ENCODE measurements around the gene ARL14. TPM values are rescaled to one million over a fixed set of nuclear protein-coding genes. Genes with fewer than 3 reads are reported as not detected.

ARL14 gene
- total RNA-seq, 5 donors from 2014 or later (not counting 1 experiment from before 2014, with no cell fraction given), result not detected

DNA sequence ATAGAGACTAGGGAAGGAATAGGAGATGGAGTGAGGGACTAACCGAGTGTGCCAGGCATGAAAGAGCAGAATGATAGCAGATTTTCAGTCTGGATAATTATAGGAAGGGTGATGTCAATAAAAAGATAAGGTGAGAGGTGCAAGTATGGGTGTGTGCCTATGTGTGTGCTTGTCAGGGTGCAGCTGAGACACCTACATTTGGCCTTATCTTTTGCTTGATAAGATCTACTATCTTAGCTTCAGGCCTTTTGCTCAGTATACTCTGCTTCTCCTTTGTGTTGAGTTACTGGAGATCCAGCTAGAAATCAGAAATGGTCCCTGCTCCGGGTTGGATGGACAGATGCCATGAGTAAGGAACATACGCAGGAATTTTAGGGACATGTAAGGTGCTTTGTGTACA, 17.4 kb downstream of the ARL14 start:
- H3K27ac ChIP-seq (ENCODE audit: low read length), result no peak overlapping the region
- no peak overlapping the region for H3K27ac Mint-ChIP-seq
- ChIA-PET CTCF (interaction anchor here in 1 of 2 donors (1.0 kb wide), 1 partner anchor 9 kb away, joined by 3 read pairs; no protein-coding TSS in a partner anchor), POLR2A (no interaction called here)
- peaks cover 0 to 8% (median 5%) of the 10 kb centered on the region in 3 donors for H3K4me1 Mint-ChIP-seq
- no peaks in the 10 kb centered on the region for H3K4me1 ChIP-seq (ENCODE audit: control insufficient read depth in 1 of 2, extremely low read depth in 1 of 2, insufficient read depth in 2 of 2, low read length in 2 of 2)
- H3K36me3 Mint-ChIP-seq, result no peaks in the 10 kb centered on the region
- WGBS (ENCODE audit: insufficient coverage), result 50% methylated on average over 1 of the region's 3 CpGs
- H3K4me3 ChIP-seq (ENCODE audit: control insufficient read depth in 1 of 2, extremely low read depth in 1 of 2, low read length in 1 of 2), result no peak overlapping the region
- no peaks in the 10 kb centered on the region for H3K9me3 Mint-ChIP-seq
- no peak overlapping the region for H3K4me3 Mint-ChIP-seq
- H3K27me3 ChIP-seq (replicated peaks in 1 of 2; ENCODE audit: control insufficient read depth in 2 of 2, extremely low read depth in 1 of 2, insufficient read depth in 2 of 2, low read length in 1 of 2), result no peaks in the 10 kb centered on the region
- no peaks in the 10 kb centered on the region for H3K9me3 ChIP-seq
- DNase-seq, result no peak
- H3K27me3 Mint-ChIP-seq, result no peaks in the 10 kb centered on the region
- ATAC-seq (replicated peaks in 1 of 4), result no peak
- H3K36me3 ChIP-seq (ENCODE audit: control insufficient read depth in 2 of 2, extremely low read depth in 1 of 2, insufficient read depth in 1 of 2, low read length in 1 of 2), result no peaks in the 10 kb centered on the region

GRCh38 chr3:160695003-160695402, 18.0 kb downstream of the ARL14 start:
- no peaks in the 10 kb centered on the region for H3K36me3 Mint-ChIP-seq

DNA sequence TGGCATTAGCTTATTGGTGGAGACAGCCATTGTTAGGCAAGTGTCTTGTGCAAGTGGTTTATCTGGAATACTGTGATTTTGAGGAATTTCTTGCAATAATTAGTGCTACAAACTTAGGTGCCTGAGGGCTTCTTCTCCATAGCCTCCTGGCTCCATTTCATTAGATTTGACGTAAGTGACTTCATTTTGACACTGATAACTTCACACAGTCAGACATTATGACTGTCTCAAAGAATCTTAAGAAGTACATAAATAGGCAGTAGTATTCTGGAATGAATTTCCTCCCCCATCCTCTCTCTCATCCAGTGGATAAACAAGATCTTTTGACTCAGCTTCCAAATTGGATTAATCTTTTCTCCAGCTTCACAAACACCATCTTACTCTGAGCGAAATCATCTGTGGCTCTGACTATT, 19.0 kb downstream of the ARL14 start:
- peaks cover 2 to 7% of the 10 kb centered on the region in 2 donors for H3K27me3 Mint-ChIP-seq
- H3K9me3 ChIP-seq, result no peaks in the 10 kb centered on the region
- H3K27ac ChIP-seq (ENCODE audit: low read length), result no peak overlapping the region
- no peaks in the 10 kb centered on the region for H3K36me3 Mint-ChIP-seq
- H3K4me1 ChIP-seq (ENCODE audit: control insufficient read depth in 1 of 2, extremely low read depth in 1 of 2, insufficient read depth in 2 of 2, low read length in 2 of 2), result no peaks in the 10 kb centered on the region
- H3K4me3 Mint-ChIP-seq, result no peak overlapping the region
- no CpG with 5 or more reads among the region's 2 CpGs for WGBS (ENCODE audit: insufficient coverage)
- no peak for DNase-seq
- H3K36me3 ChIP-seq (ENCODE audit: control insufficient read depth in 2 of 2, extremely low read depth in 1 of 2, insufficient read depth in 1 of 2, low read length in 1 of 2), result no peaks in the 10 kb centered on the region
- no peak for ATAC-seq (replicated peaks in 1 of 4)
- POLR2A ChIA-PET, result no interaction called here
- H3K4me1 Mint-ChIP-seq, result peaks cover 0 to 8% (median 5%) of the 10 kb centered on the region in 3 donors
- H3K27me3 ChIP-seq (replicated peaks in 1 of 2; ENCODE audit: control insufficient read depth in 2 of 2, extremely low read depth in 1 of 2, insufficient read depth in 2 of 2, low read length in 1 of 2), result no peaks in the 10 kb centered on the region
- H3K4me3 ChIP-seq (ENCODE audit: control insufficient read depth in 1 of 2, extremely low read depth in 1 of 2, low read length in 1 of 2), result no peak overlapping the region
- H3K9me3 Mint-ChIP-seq, result no peaks in the 10 kb centered on the region
- H3K27ac Mint-ChIP-seq, result no peak overlapping the region
- CTCF ChIA-PET, result interaction anchor here in 1 of 2 donors (1.0 kb wide), 1 partner anchor 245 kb away, joined by 3 read pairs; no protein-coding TSS in a partner anchor

More at GRCh38 chr3:160695003-160695402, 18.0 kb downstream of the ARL14 start:
- H3K27ac Mint-ChIP-seq, result no peak overlapping the region
- H3K4me3 ChIP-seq (ENCODE audit: control insufficient read depth in 1 of 2, extremely low read depth in 1 of 2, low read length in 1 of 2), result no peak overlapping the region
- no peak overlapping the region for H3K27ac ChIP-seq (ENCODE audit: low read length)
- ChIA-PET POLR2A (no interaction called here), CTCF (no interaction called here)
- ATAC-seq (replicated peaks in 1 of 4) (no peak), DNase-seq (no peak)
- no peaks in the 10 kb centered on the region for H3K4me1 ChIP-seq (ENCODE audit: control insufficient read depth in 1 of 2, extremely low read depth in 1 of 2, insufficient read depth in 2 of 2, low read length in 2 of 2)
- no peaks in the 10 kb centered on the region for H3K27me3 Mint-ChIP-seq
- no peak overlapping the region for H3K4me3 Mint-ChIP-seq
- H3K4me1 Mint-ChIP-seq, result peaks cover 0 to 8% (median 5%) of the 10 kb centered on the region in 3 donors
- H3K9me3 Mint-ChIP-seq, result no peaks in the 10 kb centered on the region
- WGBS (ENCODE audit: insufficient coverage), result 69% methylated on average over 6 of the region's 8 CpGs
- H3K36me3 ChIP-seq (ENCODE audit: control insufficient read depth in 2 of 2, extremely low read depth in 1 of 2, insufficient read depth in 1 of 2, low read length in 1 of 2), result no peaks in the 10 kb centered on the region
- H3K27me3 ChIP-seq (replicated peaks in 1 of 2; ENCODE audit: control insufficient read depth in 2 of 2, extremely low read depth in 1 of 2, insufficient read depth in 2 of 2, low read length in 1 of 2), result no peaks in the 10 kb centered on the region
- H3K9me3 ChIP-seq, result no peaks in the 10 kb centered on the region

- H3K27me3 ChIP-seq (replicated peaks in 1 of 2; ENCODE audit: control insufficient read depth in 2 of 2, extremely low read depth in 1 of 2, insufficient read depth in 2 of 2, low read length in 1 of 2), result peaks cover 0 to 2% of the 10 kb centered on the region in 2 experiments
- ChIA-PET POLR2A (no interaction called here), CTCF (interaction anchor here (0.6 to 0.9 kb wide), 2 partner anchors 110 to 244 kb away, joined by 3 to 4 read pairs; no protein-coding TSS in a partner anchor)
- WGBS (ENCODE audit: insufficient coverage), result 45% methylated on average over 1 of the region's 1 CpG
- Mint-ChIP-seq H3K27me3 (peaks cover 3 to 10% of the 10 kb centered on the region in 2 donors), H3K4me1 (peaks cover 0 to 2% (median 1%) of the 10 kb centered on the region in 3 donors), H3K9me3 (no peaks in the 10 kb centered on the region), H3K36me3 (no peaks in the 10 kb centered on the region), H3K4me3 (no peak overlapping the region), H3K27ac (no peak overlapping the region)
- ATAC-seq (replicated peaks in 1 of 4) (no peak), DNase-seq (no peak)
- H3K4me1 ChIP-seq (ENCODE audit: control insufficient read depth in 1 of 2, extremely low read depth in 1 of 2, insufficient read depth in 2 of 2, low read length in 2 of 2), result no peaks in the 10 kb centered on the region
- no peaks in the 10 kb centered on the region for H3K36me3 ChIP-seq (ENCODE audit: control insufficient read depth in 2 of 2, extremely low read depth in 1 of 2, insufficient read depth in 1 of 2, low read length in 1 of 2)
- no peak overlapping the region for H3K4me3 ChIP-seq (ENCODE audit: control insufficient read depth in 1 of 2, extremely low read depth in 1 of 2, low read length in 1 of 2)
- no peak overlapping the region for H3K27ac ChIP-seq (ENCODE audit: low read length)
- H3K9me3 ChIP-seq, result no peaks in the 10 kb centered on the region
Observed at GRCh38 chr3:160697637-160698380, 20.8 kb downstream of the ARL14 start.

DNA sequence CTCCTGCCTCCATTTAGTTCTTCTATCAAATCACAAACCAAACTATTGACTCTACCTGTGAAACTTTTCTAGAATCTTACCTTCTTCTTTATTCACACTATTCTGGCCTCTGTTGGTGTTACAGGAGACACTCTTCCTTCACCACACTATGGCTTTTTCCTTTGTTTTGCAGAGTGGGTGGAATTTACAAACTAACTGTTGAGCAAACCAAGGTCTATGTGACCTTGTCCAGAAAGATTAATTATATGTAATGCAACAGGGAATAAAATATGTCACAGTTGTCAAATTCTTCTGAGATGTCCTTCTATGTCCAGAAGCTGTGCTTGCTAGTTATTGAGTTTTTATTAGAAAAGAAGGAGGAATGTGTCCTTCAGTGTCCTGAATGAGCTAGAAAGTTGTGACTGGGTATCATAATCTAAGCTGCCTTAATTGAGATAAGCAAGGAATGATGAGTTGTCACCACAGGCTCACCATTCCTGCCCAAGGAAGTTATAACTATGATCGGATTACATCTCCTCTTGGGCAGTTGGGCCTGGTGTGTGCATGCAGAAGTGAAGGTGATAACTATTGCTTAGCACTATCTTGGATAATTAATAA, 21.7 kb downstream of the ARL14 start:
- no peaks in the 10 kb centered on the region for H3K36me3 ChIP-seq (ENCODE audit: control insufficient read depth in 2 of 2, extremely low read depth in 1 of 2, insufficient read depth in 1 of 2, low read length in 1 of 2)
- H3K27ac ChIP-seq (ENCODE audit: low read length), result no peak overlapping the region
- DNase-seq (no peak), ATAC-seq (replicated peaks in 1 of 4) (no peak)
- H3K9me3 ChIP-seq, result no peaks in the 10 kb centered on the region
- Mint-ChIP-seq H3K4me1 (no peaks in the 10 kb centered on the region), H3K4me3 (no peak overlapping the region), H3K27me3 (peaks cover 3 to 10% of the 10 kb centered on the region in 2 donors), H3K27ac (no peak overlapping the region), H3K36me3 (no peaks in the 10 kb centered on the region), H3K9me3 (no peaks in the 10 kb centered on the region)
- no CpG with 5 or more reads among the region's 1 CpG for WGBS (ENCODE audit: insufficient coverage)
- POLR2A ChIA-PET, result no interaction called here
- H3K4me1 ChIP-seq (ENCODE audit: control insufficient read depth in 1 of 2, extremely low read depth in 1 of 2, insufficient read depth in 2 of 2, low read length in 2 of 2), result no peaks in the 10 kb centered on the region
- H3K4me3 ChIP-seq (ENCODE audit: control insufficient read depth in 1 of 2, extremely low read depth in 1 of 2, low read length in 1 of 2), result no peak overlapping the region
- H3K27me3 ChIP-seq (replicated peaks in 1 of 2; ENCODE audit: control insufficient read depth in 2 of 2, extremely low read depth in 1 of 2, insufficient read depth in 2 of 2, low read length in 1 of 2), result peaks cover 0 to 2% of the 10 kb centered on the region in 2 experiments
- CTCF ChIA-PET, result interaction anchor here (0.6 to 0.9 kb wide), 2 partner anchors 243 to 632 kb away, joined by 3 to 4 read pairs; no protein-coding TSS in a partner anchor

DNA sequence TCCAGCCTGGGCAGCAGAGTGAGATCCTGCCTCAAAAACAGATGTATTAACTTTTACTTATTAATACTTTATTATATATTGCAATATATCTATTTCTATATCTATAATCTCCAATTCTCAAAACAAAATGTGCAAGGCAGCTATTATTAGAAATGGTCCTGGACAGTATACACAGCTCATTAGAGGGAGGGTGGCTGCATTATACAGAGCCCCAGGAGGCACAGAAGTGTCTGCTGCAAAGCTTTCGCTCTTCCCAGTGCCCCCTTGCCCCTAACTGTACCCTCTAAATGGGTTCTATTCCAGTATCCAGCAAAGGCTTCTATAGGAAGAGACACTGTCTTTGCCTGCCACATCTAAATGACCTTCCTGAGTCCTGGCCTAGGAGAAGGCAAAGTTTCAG, 24.5 kb downstream of the ARL14 start:
- Mint-ChIP-seq H3K27me3 (peaks cover 10 to 13% of the 10 kb centered on the region in 2 donors), H3K36me3 (no peaks in the 10 kb centered on the region), H3K4me1 (no peaks in the 10 kb centered on the region), H3K4me3 (no peak overlapping the region), H3K27ac (no peak overlapping the region), H3K9me3 (no peaks in the 10 kb centered on the region)
- no peak for ATAC-seq (replicated peaks in 1 of 4)
- Histone ChIP-seq H3K4me3 (ENCODE audit: control insufficient read depth in 1 of 2, extremely low read depth in 1 of 2, low read length in 1 of 2) (no peak overlapping the region), H3K4me1 (ENCODE audit: control insufficient read depth in 1 of 2, extremely low read depth in 1 of 2, insufficient read depth in 2 of 2, low read length in 2 of 2) (no peaks in the 10 kb centered on the region), H3K36me3 (ENCODE audit: control insufficient read depth in 2 of 2, extremely low read depth in 1 of 2, insufficient read depth in 1 of 2, low read length in 1 of 2) (no peaks in the 10 kb centered on the region), H3K27ac (ENCODE audit: low read length) (no peak overlapping the region), H3K9me3 (no peaks in the 10 kb centered on the region), H3K27me3 (replicated peaks in 1 of 2; ENCODE audit: control insufficient read depth in 2 of 2, extremely low read depth in 1 of 2, insufficient read depth in 2 of 2, low read length in 1 of 2) (peaks cover 0 to 2% of the 10 kb centered on the region in 2 experiments)
- ChIA-PET CTCF (interaction anchor here in 1 of 2 donors (0.8 to 1.5 kb wide), 2 partner anchors 240 to 242 kb away, joined by 3 to 5 read pairs; no protein-coding TSS in a partner anchor), POLR2A (no interaction called here)
- WGBS (ENCODE audit: insufficient coverage), result no CpG with 5 or more reads among the region's 1 CpG
- DNase-seq, result no peak

All from T-cell (primary cell).